Motor neuron (in vitro differentiated cells): Measurements from ENCODE around the gene PRSS38. TPM values are rescaled to one million over a fixed set of nuclear protein-coding genes. Genes with fewer than 3 reads are reported as not detected.

Experiments used
- ATAC-seq, 8 experiments: fragments of 200-7000 bp; cut with Tn5 transposase; replicated peaks in 6 of 8; 2 replicates each; pipeline ENCODE4 v1.8.0; 2021; ENCODE audit warnings: mild to moderate bottlenecking in 8 of 8, moderate library complexity in 8 of 8
- H3K27ac ChIP-seq, 2 donors: fragments of 250-450 bp; sonication (Bioruptor Pico); 2 replicates each; pipeline ENCODE4 v1.9.0; 2021; ENCODE audit warnings: antibody characterized with exemption in 2 of 2, mild to moderate bottlenecking in 2 of 2, moderate library complexity in 1 of 2
- H3K4me1 ChIP-seq, 2 donors: fragments of 250-450 bp; sonication (Bioruptor Pico); replicated peaks in 1 of 2; 2 replicates each; pipeline ENCODE4 v1.6.1; 2021; ENCODE audit warnings: antibody characterized with exemption in 2 of 2, mild to moderate bottlenecking in 2 of 2, moderate library complexity in 1 of 2
- H3K4me3 ChIP-seq, 5 donors: fragments of 250-450 bp; sonication (Bioruptor Pico); 2 replicates each; pipeline ENCODE4 v1.9.0; 2021; ENCODE audit warnings: antibody characterized with exemption in 5 of 5, mild to moderate bottlenecking in 5 of 5, moderate library complexity in 4 of 5
- WGBS, 10 experiments: fragments of 450-650 bp; shearing (Covaris generic); methylation state at CpG; one replicate each; pipeline ENCODE4 v1.0.0; 2022; 5-methylcytosine and 5-hydroxymethylcytosine counted together
- in situ Hi-C, 9 experiments: fragments of 400-800 bp; cut with MboI; loops; one replicate each; pipeline ENCODE4 v1.15.0; 2021; ENCODE audit warnings: low sequenced_read_pairs in 9 of 9, low pct_unique_long_range_greater_than_20kb in 2 of 9; ENCODE audit not compliant: unreplicated experiment in 9 of 9
- total RNA-seq, 8 experiments: library from RNA; unstranded; fragments of 300-600 nt; gene quantifications; 2 replicates each; pipeline versions ENCODE4 v1.2.3 to v1.2.4, GENCODE V29; 2022

The PRSS38 gene
- total RNA-seq, 8 experiments from 2014 or later: 0.17 TPM; not detected in 7

DNA sequence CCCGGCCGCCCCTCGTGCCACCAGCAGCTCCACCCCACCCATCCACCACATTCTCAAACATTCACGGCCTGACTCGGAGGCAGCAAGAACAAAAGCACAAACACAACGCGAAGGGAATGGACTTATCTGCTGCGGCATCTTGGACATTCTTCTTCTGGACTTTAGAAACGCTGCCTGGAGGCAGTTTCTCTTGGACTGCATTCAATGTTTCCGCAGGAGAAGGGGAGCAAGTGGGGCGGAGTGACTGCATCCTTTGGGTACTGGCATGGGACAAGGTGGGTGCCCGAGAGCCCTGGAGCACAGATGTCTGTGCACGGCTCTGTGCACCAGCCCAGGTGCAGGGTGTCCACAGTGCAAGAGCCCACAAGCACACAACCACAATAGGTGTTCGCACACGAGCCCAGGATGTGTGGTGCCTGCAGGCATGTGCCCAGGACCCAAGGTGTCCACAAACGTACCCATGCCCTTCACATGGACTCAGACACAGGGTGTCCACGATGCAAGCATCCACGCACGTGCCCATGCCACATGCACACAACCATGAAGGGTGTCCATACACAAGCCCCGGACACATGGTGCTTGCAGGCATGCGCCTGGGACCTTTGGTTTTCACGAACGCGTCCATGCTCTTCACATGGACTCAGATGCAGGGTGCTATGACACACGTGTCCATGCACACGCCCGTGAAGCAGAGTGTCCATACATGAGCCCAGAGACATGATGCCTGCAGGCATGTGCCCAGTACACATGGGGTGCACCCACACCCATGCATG, 78.7 kb downstream of the PRSS38 start:
- H3K27ac ChIP-seq: no peak overlapping the region
- in situ Hi-C loops: no loop called here
- H3K4me1 ChIP-seq: peaks cover 12 to 15% of the 10 kb centered on the region in 2 donors
- H3K4me3 ChIP-seq: no peak overlapping the region
- 79 to 90% (median 85%) methylated on average over 6 to 17 of the region's 27 CpGs; no CpG with 5 or more reads in 6 of the 10 experiments for WGBS, 10 experiments
- ATAC-seq: no peak

DNA sequence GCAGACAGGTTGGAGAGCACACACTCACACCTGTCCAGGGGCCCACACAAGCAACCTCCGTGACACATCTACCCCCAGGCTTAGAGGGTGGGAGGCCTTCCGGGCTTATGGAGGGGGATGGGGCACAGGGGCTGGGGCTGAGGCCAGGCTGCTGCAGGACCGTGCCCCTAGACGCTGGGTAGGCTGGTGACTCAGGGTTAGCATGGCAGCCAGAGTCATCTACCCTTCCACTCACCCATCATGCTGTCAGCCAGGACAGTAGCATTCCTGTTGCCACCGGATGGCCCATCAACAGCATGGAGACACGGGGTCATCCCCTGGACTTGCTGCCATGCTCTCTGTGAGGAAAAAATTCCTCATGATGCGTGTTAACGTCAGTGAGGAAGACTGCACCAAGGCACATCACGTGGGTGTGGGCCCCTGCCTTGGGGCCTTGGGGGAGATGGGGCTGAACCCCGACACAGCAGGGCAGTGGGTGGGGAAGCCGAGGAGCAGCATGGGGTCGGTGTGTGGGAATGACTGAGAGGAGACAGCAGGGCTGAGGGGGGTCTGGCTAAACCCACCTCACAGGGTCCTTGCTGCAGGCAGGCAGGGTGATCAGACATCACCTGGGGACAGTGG, 79.5 kb downstream of the PRSS38 start:
- 89 to 90% methylated on average over 2 to 6 of the region's 12 CpGs; no CpG with 5 or more reads in 8 of the 10 experiments for WGBS, 10 experiments
- H3K27ac ChIP-seq: no peak overlapping the region
- H3K4me3 ChIP-seq: no peak overlapping the region
- in situ Hi-C loops: no loop called here
- peak in 1 of 8 experiments; percentile 9 for ATAC-seq
- H3K4me1 ChIP-seq: peaks cover 12 to 15% of the 10 kb centered on the region in 2 donors

Other genes starting within 250 kb of the PRSS38 start
- gene JMJD4, start 80.4 kb upstream of the PRSS38 start, total RNA-seq: 10 to 100 TPM; 16.8 to 27.5 (median 21.1) TPM
- 10 to 100 TPM; 26.6 to 56.0 (median 40.9) TPM for gene SNAP47, start 80.2 kb upstream of the PRSS38 start, total RNA-seq
- 1 to 10 TPM in 4 of 8 experiments, under 1 TPM in 4; 0.28 to 4.9 (median 0.98) TPM for gene WNT9A, start 132.3 kb downstream of the PRSS38 start, total RNA-seq
- 1 to 10 TPM in 1 of 8 experiments, under 1 TPM in 6, not detected in 1; 0.05 to 1.3 (median 0.17) TPM for gene WNT3A, start 191.3 kb downstream of the PRSS38 start, total RNA-seq